ENCODE data around the gene SLK.

The SLK gene

DNA sequence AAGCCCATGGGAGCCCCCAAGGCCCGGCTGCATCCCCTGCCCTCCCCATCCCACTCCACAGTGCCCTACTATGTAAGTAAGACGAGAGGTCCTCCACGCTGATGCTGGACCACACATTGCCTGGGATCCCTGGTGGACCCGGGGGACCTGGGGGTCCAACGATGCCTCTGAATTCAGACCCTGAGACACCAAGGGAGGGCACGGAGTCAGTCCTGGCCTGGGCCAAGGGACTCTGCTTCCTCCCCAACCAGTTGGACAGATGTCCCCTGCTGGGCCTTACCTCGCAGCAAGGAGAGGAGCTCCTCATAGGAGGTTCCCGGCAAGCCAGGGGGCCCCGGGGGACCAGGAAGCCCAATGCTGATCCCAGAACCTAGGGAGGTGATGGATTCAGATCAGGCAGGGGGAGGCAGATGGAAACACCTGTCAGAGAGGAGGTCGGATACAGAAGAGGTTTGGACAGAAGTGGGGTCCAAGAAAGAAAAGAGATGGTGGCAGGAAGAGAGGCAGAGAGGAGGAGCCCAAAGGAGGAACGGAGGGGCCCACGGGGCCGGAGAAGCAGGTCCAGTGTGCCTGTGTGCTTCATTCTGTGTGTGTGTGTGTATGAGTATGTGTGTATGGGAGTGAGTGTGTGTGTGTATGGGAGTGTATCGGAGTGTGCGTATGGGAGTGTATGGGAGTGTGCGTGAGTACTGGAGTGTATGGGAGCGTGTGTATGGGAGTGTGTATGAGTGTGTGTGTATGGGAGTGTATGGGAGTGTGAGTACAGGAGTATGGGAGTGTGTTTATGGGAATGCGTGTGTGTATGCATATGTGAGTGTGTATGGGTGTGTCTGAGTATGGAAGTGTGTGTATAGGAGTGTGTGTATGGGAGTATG lies 68.5 kb downstream of the SLK start:
- no peak for DNase-seq

DNA sequence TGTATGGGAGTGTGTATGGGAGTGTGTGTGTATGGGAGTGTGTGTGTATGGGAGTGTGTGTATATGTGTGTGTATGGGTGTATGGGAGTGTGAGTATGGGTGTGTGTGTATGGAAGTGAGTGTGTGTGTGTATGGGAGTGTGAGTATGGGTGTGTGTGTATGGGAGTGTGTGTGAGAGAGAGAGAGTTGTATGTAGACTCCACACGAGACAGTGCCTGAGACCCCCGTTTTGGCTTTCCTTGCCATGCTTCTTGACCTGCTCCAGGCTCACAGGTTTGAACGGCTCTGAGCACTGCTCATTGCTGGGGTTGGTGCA lies 69.1 kb downstream of the SLK start:
- no peak for DNase-seq

DNA sequence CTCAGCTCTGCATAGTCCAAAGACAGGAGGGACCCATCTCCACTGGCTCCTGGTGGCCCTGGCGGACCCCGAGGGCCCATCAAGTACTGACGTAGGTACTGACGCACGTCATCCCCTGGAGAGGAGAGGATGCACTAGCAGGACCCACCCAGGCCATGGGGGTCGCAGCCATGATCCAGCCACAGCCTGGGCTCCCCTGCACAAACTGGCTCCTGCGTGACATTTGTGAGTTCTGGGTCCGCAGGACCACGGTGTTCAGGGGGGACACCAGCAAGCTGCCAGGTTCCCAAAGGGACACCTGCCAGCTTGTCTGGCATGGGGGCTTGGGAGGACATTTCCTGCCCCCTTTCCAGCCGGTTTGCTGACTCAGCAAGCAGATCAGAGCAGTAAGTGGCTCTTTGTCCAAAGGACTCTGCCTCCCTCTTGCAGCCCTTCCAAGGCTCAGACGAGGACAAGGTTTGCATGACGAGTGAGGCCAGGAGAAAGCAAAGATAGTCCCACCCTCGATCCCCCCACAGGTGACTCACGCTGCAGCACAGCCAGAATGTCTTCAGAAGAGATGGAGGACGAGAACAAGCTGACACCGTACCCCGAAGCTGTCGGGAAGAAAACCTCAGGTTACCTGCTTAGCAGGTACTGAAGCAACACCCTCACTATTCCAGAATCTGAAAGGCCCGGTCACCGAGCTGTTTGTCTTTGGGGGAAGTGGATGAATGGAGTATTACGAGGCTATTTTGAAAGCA lies 69.7 kb downstream of the SLK start:
- DNase-seq: no peak

DNA sequence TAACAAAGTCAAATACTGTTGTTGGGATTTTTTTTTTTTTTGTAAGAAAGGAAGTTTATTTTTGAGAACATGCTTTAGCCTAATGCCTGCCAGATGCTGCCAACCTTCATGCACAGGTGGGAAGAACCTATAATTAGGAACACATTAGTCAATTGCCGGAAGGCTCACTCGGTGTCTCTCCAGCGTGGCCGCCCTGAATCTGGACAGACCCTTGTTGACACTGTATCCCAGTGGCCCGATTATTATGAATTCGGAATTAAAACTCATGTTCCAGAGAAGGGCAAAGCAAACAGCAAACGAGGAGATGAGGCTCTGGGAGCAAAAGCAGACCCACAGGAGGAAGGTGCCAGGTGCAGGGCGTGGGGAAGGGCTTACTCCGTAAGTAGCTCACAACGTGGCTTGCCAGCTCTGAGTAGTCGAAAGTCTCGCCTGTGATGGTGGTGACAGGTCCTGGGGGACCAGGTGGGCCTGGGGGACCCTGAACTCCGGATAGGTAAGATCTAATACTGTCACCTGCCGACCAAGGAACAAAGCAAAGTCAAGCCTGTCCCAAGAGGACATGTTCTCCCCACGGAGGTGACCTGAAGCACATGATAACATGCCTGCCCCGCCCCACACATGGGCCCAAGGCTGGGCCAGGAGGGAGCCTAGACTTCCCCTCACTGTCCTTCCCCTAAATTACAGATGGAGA lies 70.5 kb downstream of the SLK start:
- DNase-seq: no peak

DNA sequence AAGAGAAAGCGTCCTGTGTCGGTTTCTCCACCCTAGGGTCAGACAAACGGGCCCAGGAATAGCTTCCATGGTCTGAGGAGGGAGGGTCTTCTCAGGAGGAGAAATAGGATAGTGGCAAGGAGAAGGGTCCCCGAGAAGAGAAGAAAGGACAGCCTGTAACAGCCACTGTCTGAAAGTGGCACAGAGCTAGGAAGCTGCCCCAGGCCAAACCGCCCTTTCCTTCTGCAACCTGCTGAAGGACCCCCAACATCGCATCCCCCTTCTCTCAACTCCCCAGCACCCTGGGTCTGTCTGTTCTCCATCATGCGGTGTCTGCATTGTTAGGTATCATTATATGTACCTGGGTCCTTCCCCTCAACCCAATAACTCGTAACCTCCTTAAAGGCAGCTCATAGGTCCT lies 71.6 kb downstream of the SLK start:
- DNase-seq: no peak

DNA sequence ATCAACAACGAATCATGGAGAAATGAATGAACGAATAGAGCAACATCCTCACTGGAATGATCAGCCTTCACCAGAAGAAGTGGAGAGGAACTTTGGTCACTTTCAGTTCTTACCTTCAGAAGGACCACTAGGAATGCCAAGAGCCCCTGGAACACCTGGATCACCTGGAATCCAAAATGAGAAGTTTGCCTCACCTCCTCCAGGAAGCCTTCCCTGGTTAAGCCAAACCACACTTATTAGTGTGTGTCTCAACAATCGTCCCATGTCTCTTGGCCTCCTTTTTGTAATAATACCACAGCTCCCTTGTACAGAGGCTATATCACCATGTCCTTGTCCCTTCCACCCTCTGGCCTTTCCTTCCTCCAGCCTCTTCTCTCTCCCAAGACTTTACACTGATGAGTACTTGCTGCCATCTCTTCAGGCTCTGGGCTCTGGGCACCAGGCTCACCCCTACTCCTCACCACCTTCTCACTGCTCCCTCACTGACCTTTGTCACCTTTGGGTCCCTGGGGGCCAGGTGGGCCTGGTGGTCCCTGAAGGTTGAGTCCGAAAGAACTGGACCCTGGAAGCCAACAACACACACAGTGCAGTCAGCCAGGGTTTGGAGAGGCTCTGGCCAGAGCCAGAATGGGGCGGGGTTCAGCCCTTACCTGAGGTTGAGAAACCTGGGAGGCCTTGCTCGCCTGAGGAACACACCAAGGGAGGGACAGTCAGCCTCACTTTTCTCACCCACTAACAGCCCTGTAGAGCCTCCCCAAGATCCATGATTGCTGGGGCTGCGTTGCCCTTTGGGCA lies 72.2 kb downstream of the SLK start:
- DNase-seq: no peak

DNA sequence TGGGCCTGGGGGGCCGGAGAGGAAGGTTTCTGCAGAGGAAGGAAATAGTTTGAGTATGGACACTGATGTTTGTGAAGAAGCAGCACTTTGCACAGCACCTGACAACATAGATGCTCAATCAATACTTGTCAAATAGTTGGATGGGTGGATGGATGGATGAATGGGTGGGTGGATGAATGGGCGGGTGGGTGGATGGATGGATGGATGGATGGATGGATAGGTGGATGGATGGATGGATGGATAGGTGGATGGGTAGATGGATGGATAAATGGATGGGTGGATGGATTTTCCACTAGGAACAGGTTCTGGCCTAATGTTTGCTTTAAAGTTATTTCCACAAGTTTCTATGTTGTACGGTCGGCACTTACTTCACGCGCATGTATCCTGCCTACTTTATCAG lies 73.4 kb downstream of the SLK start:
- DNase-seq: no peak

DNA sequence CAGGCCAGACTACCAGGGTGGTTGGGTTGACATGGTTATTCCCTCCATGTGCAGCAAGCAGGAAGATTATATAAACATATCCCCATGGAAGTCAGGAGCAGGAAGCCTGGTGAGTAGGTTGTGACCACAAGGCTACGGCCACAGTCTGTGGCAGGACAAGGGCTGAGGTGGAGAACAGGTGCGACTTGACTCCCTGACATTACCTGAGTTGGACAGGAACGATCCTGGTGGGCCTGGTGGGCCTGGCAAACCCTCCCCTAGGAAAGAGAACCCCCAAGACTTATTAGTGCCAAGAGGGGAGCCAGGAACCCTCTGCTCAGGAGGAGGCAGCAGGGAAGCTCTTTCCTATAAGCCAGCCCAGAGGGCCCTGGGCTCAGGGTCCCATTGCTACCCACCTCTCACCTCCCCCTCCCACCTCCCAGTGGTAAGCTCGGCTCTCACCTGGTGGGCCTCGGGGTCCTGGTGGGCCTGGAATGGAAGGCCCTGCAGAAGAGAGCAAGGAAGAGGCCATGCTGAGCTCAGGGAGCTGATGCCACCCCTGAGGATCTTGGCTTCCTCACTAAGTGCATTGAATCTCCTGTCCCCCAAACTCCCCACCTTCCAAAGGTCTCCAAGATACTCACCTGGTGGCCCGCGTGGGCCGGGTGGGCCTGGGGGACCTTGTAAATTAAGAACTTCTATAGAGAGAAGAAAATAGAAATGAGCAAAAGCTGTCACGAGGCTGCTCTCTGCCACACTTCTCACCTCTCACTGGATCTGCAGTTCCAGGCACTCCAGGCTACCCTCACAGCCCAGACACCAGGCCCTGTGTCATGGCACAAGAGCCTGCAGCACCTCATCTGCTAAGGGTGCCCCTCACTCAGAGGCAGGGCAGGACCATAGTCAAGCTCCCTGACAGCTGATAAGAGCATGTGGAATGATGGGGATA lies 74.2 kb downstream of the SLK start:
- no peak for DNase-seq

DNA sequence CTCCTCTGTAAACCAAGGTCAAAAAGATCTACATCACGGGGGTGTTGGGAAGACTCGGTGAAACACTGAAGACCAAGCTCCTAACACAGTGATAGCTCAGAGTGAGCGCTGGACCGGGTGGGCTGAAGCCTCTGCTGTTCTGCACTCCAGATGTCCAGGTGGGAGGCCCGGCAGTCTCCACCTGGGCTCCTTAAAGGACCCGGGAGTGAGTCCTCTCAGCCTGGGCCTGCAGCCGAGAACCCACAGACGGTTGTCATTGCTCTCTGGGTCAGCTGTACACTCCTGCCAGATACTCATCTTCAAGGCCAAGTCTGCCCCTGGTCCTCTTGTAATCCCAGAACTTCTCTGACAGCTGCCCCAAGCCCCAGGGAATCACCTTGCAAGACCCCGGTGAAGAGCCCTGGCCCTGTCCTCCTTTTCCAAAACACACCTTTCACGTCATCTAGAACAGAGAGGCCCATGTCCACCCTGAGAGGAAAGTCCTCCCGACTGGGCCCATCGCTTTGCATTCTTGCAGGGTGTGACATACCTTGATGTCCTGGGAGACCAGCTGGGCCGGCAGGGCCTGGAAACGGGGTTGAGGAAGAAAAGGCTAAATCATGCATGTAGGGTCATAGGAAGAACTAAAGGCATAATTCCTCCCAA lies 75.1 kb downstream of the SLK start:
- no peak for DNase-seq

DNA sequence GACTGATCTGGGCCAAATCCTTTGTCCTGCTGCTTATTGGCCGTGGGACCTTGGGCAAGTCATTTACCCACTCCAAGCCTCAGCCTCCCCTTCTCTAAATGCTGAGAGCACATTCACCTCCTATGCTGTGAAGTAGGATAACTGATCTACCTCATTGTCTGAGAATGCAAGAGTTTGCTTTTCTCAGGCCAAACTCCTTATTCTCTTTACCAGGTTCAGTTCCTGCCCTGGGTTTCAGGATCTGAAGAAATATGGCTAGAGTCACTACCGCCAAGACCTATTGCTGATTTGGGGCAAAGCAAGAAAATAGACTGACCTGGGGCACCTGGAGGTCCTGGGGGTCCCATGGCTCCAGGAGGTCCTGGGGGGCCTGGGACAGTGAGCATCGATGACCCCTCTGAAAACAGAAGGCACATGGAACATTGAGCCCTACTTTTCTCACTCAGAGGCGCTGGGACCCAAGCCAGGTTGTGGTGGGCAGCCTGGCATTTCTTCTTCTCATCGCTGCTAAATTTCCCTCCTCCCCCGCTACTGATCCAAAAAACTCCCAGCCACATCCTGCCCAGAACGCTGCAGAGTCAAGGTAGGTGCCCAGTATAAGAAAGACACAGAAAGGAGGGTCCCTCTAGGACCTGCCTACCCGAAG lies 76.4 kb downstream of the SLK start:
- no peak for DNase-seq

DNA sequence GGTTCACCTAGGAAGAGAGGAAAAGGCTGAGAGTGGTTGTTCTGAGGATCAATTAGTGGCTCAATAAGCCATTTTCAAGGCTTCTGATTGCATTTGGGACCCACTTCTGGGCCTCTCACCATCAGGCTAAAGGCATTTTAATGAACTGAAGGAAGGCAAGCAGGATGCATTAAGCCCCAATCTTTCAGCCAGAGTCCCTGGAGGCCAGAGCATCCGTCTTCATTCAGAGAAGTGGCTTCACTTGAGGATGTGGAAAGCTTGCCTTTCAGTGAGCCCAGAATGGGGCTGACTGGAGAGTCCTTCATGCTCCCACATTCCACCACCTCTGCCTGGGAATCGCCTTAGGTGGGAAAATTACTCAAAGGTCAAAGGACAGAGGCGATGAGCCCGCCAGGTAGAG lies 76.9 kb downstream of the SLK start:
- no peak for DNase-seq

DNA sequence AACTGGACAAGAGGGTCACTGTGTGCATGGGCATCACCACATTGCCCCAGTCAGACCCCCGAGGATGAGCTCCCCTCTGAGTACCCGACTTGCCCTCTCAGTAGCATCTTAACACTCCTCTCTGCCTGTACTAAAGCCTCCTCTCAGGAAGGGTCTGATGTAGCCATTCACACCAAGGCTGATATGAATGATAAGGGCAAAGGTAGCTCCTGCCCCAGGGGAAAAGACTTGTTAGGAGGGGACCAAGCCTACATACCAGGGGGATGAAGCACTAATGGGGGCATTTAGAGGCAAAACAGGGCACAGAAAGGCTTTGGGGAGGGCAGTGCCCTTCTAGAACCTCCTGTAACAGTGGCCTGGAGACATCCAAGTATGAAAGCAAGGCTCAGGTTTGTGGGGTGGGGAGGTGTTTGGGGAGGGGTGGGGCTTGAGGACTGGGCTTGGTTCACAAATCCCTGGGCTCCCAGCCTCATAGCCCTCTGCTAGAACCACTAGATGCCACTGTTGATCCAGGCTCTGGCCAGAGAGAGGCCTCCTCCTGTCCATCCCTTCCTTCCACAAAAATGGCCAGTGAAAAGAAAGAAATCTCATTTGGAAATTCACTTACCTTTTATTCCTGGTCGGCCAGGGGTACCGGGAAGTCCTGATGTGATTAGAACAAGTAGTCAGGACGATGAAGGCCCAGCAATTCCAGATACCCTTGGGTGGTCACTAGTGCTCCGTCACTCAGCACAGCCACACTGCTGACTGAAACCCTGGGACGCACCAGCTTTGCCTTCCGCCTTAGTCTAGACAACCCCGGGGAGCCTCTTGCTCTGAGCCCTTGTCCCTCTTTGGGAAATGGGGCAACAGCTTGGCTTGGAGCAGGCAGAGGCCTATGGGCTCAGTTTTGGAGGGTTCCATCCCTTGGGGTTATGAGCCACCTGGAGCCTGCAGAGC lies 78.5 kb downstream of the SLK start:
- no peak for DNase-seq

DNA sequence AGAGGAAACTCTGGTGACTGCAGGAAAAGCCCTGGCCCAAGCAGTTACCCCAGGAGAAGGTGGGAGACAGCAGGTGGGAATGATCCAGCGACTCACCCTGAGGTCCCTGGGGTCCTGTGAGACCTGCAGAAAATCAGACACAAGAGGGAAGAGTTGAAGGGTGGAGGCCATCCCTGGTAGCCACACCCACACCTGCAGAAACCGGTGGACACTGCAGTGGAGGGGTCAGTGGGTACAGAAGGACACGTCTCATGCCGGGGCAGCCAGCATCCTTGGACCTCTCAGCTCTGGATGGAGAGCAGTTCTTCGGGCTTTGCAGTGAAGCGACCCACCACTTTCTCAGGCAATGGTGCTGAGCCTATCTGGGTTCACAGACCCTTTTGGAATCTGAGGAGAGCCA lies 79.7 kb downstream of the SLK start:
- no peak for DNase-seq

DNA sequence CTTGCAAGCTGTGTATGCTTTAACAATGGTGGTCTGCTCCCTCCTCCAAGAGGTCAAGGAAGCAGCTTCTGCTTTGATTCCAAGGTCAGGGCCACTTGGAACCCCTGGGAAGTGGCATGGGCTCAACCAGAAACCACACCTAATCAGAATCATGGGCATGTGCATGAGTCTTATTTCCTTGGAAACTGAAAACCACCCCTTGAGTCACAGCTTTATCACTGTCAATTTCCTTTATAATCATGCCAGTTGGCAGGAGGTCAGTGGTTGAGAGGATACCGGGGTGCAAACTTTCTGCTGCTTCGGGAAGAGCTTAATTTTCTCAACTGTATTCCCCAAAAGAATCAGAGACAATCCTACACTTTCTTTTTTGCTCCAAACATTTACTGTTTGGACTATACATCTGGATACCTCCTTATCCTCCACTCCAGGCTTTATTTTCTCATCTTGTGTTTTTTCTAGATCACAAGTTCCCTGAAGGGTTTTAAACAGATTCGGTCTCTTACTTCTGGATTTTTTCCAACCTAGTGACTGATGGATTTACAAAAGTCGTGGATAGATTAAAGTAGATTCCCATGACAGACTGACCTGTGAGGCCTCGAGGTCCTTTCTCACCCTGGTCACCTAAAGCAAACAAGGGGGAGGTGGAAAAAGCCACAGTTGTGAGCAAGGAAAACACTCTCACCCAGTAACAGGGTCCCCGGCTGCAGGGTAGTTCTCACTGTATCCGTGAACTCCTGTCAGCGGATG lies 82.7 kb downstream of the SLK start:
- DNase-seq: no peak

DNA sequence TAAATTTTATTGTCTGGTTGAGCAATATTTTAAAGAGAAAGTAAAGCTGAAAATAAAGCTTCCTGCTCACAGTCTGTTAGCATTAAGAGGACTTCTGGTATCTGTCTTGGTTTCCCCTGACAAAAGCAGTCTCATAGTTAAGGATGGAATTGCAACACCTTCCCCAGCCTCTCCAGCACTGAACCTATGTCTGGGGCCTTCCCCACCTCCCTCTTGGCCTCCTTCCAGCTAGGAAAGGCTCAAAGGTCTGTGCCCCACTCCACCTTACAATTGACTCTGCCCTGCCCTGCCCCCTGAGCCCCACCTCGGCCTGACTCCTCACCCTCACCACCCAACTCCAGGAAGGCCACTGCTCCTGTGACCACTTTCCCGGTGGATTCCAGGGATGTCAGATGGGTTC lies 85.5 kb downstream of the SLK start:
- no peak for DNase-seq

DNA sequence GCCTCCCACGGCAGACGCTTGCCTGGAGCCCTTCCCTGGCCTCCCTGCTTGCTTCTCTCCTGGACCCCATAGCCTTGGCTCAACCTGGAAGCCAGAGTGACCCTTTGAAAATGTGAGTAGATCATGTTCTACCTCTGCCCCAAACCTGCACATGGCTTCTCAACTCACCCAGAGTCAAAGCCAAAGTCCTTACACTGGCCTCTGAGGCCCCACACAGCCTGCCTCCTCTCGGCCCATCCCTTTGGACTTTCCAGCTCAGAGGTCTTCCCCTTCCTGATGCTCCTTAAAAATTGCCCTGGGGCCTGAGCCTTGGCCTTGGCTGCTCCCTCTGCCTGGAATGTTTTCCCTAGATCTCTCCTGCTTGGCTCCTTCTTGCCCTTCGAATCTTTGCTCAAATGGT lies 86.3 kb downstream of the SLK start:
- no peak for DNase-seq

DNA sequence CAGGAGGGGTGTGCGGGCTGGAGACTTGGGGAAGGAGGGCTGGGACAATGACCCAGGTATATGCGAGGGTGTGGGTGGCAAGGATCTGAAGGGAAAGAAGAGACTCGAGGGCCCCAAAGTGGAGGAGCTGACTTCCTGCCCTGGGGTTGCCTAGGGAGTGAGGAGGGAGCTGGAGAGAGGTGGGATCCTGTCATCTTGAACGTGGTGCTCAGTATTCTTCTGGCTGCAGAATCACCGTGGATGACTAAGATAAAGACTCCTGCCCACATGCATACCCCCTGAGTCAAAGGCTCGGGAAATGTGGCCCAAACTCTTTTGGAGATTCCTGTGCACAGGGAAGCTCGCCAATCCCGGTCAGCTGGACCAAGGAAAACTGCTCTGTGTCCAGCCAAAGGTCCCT lies 87.5 kb downstream of the SLK start:
- DNase-seq: no peak

DNA sequence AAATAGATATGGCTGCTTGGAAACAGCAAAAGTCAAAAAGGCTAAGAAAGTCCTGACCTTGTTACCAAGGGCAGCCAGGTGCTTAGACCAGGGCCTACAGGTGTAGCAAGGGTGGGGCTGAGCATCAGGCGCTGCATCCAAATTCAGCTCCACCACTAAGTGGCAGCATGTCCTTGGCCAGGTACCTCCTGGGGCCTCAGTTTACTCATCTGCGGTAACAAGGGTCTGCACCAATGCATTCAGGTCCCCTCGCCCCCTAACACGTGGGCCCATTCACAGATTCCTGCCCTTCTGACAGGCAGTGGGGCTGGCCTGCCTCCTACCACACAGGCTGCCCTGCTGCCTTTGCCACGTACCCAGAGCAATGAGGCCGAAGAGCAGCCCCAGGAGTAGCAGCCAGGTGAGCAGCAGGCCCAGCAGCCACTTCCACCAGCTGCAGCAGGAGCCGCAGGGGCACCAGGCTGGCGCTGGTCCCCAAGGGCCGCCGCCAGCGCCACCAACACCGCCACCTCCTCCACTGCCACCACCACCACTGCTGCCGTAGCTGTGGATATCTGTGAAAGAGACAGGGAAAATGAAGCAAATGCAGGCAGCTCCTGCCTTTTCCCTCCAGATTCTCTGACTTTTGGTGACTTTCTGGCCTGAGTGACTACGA lies 89.8 kb downstream of the SLK start:
- DNase-seq: no peak

DNA sequence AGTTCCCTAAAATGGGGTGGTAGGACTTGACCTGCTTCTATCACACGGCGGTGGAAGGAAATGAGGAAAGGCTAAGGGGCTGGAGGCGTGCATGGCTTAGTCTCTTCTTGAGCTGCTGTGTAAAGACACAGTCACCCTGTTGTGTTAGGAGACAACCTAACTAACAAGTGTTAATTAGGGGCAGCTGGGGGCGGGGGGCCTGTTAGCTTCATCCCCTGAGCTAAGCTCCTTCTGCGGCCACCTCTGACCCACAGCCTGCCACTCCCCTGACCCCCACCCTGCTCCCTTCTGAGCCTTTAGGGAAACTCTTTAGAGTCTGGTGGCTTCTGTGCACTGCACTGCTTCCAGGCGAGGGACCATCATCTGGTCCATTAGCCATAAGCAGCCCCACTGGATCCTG lies 90.8 kb downstream of the SLK start:
- no peak for DNase-seq

Measured in NCI-H2107 (cell line).